DND-41 (cell line): ENCODE measurements around the gene PGM1.

ENCODE experiments used
- ATAC-seq: fragments of 200-7000 bp; cut with Tn5 transposase; 3 replicates; pipeline ENCODE4 v1.9.1; 2021; ENCODE audit warnings: low read depth; ENCODE audit not compliant: insufficient read depth
- DNase-seq: peaks from one replicate; pipeline ENCODE4 v3.0.0-alpha.2; 2020
- H2AFZ ChIP-seq: 2 replicates; pipeline ENCODE4 v1.6.0; 2012; ENCODE audit warnings: low read depth, low read length
- H3K27ac ChIP-seq: 2 replicates; pipeline ENCODE4 v1.5.1; 2012; ENCODE audit warnings: low read length, inconsistent platforms
- H3K27me3 ChIP-seq: fragments of 200-600 bp; sonication (generic); 2 replicates; pipeline ENCODE4 v1.6.0; 2012; ENCODE audit warnings: low read length, mild to moderate bottlenecking, inconsistent platforms; ENCODE audit not compliant: insufficient read depth, poor library complexity
- H3K36me3 ChIP-seq: 2 replicates; pipeline ENCODE4 v1.5.1; 2012; ENCODE audit warnings: low read length, inconsistent platforms; ENCODE audit not compliant: insufficient read depth
- H3K4me1 ChIP-seq: 2 replicates; pipeline ENCODE4 v1.5.1; 2012; ENCODE audit warnings: mild to moderate bottlenecking, low read length; ENCODE audit not compliant: insufficient read depth
- H3K4me2 ChIP-seq: 2 replicates; pipeline ENCODE4 v1.6.0; 2012; ENCODE audit warnings: mild to moderate bottlenecking, moderate library complexity, low read length, inconsistent platforms; ENCODE audit not compliant: insufficient read depth
- H3K4me3 ChIP-seq, 2 experiments: fragments of 200-600 bp in 1 of 2; shearing (Covaris generic) in 1 of 2; 2 replicates each; pipeline ENCODE4 v1.5.1; 2012 to 2016; ENCODE audit warnings: inconsistent platforms in 2 of 2, low read length in 2 of 2, mild to moderate bottlenecking in 2 of 2, low read depth in 1 of 2, moderate library complexity in 1 of 2
- H3K79me2 ChIP-seq: 2 replicates; pipeline ENCODE4 v1.6.0; 2012; ENCODE audit warnings: low read length, inconsistent platforms; ENCODE audit not compliant: insufficient read depth
- H3K9ac ChIP-seq: 2 replicates; pipeline ENCODE4 v1.6.0; 2012; ENCODE audit warnings: low read depth, mild to moderate bottlenecking, inconsistent platforms, low read length, moderate library complexity
- H3K9me3 ChIP-seq: 2 replicates; pipeline ENCODE4 v1.5.1; 2012; ENCODE audit warnings: low read length, moderate library complexity, mild to moderate bottlenecking, inconsistent platforms; ENCODE audit not compliant: insufficient read depth, severe bottlenecking
- H4K20me1 ChIP-seq: 2 replicates; pipeline ENCODE4 v1.6.0; 2012; ENCODE audit warnings: low read length; ENCODE audit not compliant: insufficient read depth
- CTCF ChIP-seq: IDR thresholded peaks from 2 replicates; pipeline ENCODE4 v1.5.1; 2012; ENCODE audit warnings: borderline replicate concordance, low read length, moderate library complexity, mild to moderate bottlenecking; ENCODE audit not compliant: poor library complexity, severe bottlenecking; ENCODE audit errors: extremely low read depth
- EZH2 ChIP-seq: IDR thresholded peaks from 3 replicates; pipeline ENCODE4 v1.6.1; 2012; ENCODE audit warnings: borderline replicate concordance, low read depth, mild to moderate bottlenecking, moderate library complexity, low read length, inconsistent platforms; ENCODE audit not compliant: severe bottlenecking

PGM1 gene

GRCh38 chr1:63623952-63624351 is 30.7 kb downstream of the PGM1 start:
- Histone ChIP-seq H3K4me3 (no peak overlapping the region), H3K4me1 (no peaks in the 10 kb centered on the region), H3K4me2 (no peak overlapping the region), H3K27ac (no peak overlapping the region), H3K9ac (no peak overlapping the region), H4K20me1 (0 out of 2 replicates have a peak, but pooled peaks cover 7% of the 10 kb centered on the region), H3K27me3 (no peaks in the 10 kb centered on the region), H3K36me3 (no peaks in the 10 kb centered on the region), H2AFZ (no peak overlapping the region), H3K9me3 (no peaks in the 10 kb centered on the region), H3K79me2 (no peaks in the 10 kb centered on the region)
- no peak for DNase-seq
- ATAC-seq = no peak
- TF ChIP-seq EZH2 (no peak), CTCF (no peak)

- Histone ChIP-seq H3K4me3 (no peak overlapping the region), H3K79me2 (no peaks in the 10 kb centered on the region), H2AFZ (no peak overlapping the region), H4K20me1 (0 out of 2 replicates have a peak, but pooled peaks cover 7% of the 10 kb centered on the region), H3K36me3 (peaks cover 4% of the 10 kb centered on the region; the same call in 1 of the 2 replicates), H3K27me3 (no peaks in the 10 kb centered on the region), H3K4me1 (no peaks in the 10 kb centered on the region), H3K4me2 (no peak overlapping the region), H3K9ac (no peak overlapping the region), H3K27ac (no peak overlapping the region), H3K9me3 (no peaks in the 10 kb centered on the region)
- DNase-seq = no peak
- no peak for ATAC-seq
- TF ChIP-seq CTCF = no peak
- TF ChIP-seq EZH2 = no peak
These were observed 31.7 kb downstream of the PGM1 start for GRCh38 chr1:63624911-63625310.

- Histone ChIP-seq H3K27me3 (no peaks in the 10 kb centered on the region), H3K4me3 (no peak overlapping the region), H3K4me2 (no peak overlapping the region), H2AFZ (no peak overlapping the region), H4K20me1 (0 out of 2 replicates have a peak, but pooled peaks cover 7% of the 10 kb centered on the region), H3K9me3 (no peaks in the 10 kb centered on the region), H3K9ac (no peak overlapping the region), H3K79me2 (no peaks in the 10 kb centered on the region), H3K27ac (no peak overlapping the region), H3K36me3 (peaks cover 16% of the 10 kb centered on the region), H3K4me1 (no peaks in the 10 kb centered on the region)
- ATAC-seq = no peak
- TF ChIP-seq CTCF = no peak
- TF ChIP-seq EZH2 = no peak
- DNase-seq = no peak
These were observed 33.0 kb downstream of the PGM1 start for GRCh38 chr1:63626222-63626621.

- Histone ChIP-seq H3K9me3 (no peaks in the 10 kb centered on the region), H3K9ac (no peak overlapping the region), H4K20me1 (0 out of 2 replicates have a peak, but pooled peaks cover 2% of the 10 kb centered on the region), H3K4me3 (no peak overlapping the region), H3K27ac (no peak overlapping the region), H2AFZ (no peak overlapping the region), H3K27me3 (no peaks in the 10 kb centered on the region), H3K4me2 (no peak overlapping the region), H3K36me3 (peaks cover 27% of the 10 kb centered on the region), H3K79me2 (no peaks in the 10 kb centered on the region), H3K4me1 (no peaks in the 10 kb centered on the region)
- DNase-seq (no peak), ATAC-seq (no peak)
- no peak for TF ChIP-seq EZH2
- TF ChIP-seq CTCF = no peak
These were observed 35.4 kb downstream of the PGM1 start for GRCh38 chr1:63628607-63629006.
